Endothelial cell of umbilical vein (primary cell): ENCODE data around the gene LDLRAD3. TPM values are rescaled to one million over a fixed set of nuclear protein-coding genes. Genes with fewer than 3 reads are reported as not detected.

Source experiments
- BruUV-seq: library from RNA; stranded (reverse); fragments of 400-500 nt; replicated peaks from 2 replicates; lab custom pipeline; 2021; lab: Mats Ljungman, UMichigan
- CTCF ChIA-PET: fragments of 300-600, 350-600 bp; sonication (Branson Sonifier 250); formaldehyde crosslinking; loops from one replicate; lab custom pipeline; 2021; ENCODE audit warnings: antibody characterized with exemption, inconsistent platforms; lab: Charles Lee
- POLR2A ChIA-PET: fragments of 300-600, 350-600 bp; sonication (Branson Sonifier 250); formaldehyde crosslinking; loops from one replicate; lab custom pipeline; 2021; ENCODE audit warnings: antibody characterized with exemption, inconsistent platforms; lab: Charles Lee
- DNase-seq: peaks from one replicate; pipeline ENCODE4 v3.0.0-alpha.2; 2011; ENCODE audit warnings: low read depth, low spot score
- FAIRE-seq: peaks from 2 replicates; lab custom pipeline; 2011; peaks lifted over from hg19 to GRCh38; lab: Jason Lieb, UNC
- H2AFZ ChIP-seq: 2 replicates; pipeline ENCODE4 v1.6.0; 2012; ENCODE audit warnings: low read depth, low read length, control low read depth, inconsistent platforms
- H3K27ac ChIP-seq: 2 replicates; pipeline ENCODE4 v1.5.1; 2011; ENCODE audit warnings: low read depth, mild to moderate bottlenecking, control low read depth, low read length, moderate library complexity; ENCODE audit not compliant: insufficient read depth
- H3K27me3 ChIP-seq, 2 experiments: 2 replicates each; pipeline versions ENCODE4 v1.6.0 to v1.6.1; 2011; ENCODE audit warnings: low read length in 2 of 2, mixed read lengths in 1 of 2; ENCODE audit not compliant: control insufficient read depth in 2 of 2, insufficient read depth in 2 of 2
- H3K36me3 ChIP-seq, 2 experiments: 2 replicates in 1 of 2; 3 replicates in 1 of 2; pipeline ENCODE4 v1.5.1; 2011; ENCODE audit warnings: low read length in 2 of 2, mild to moderate bottlenecking in 1 of 2, moderate library complexity in 1 of 2; ENCODE audit not compliant: control insufficient read depth in 2 of 2, insufficient read depth in 2 of 2; ENCODE audit errors: extremely low read depth in 1 of 2
- H3K4me1 ChIP-seq: 3 replicates; pipeline ENCODE4 v1.5.1; 2011; ENCODE audit warnings: mild to moderate bottlenecking, low read length; ENCODE audit not compliant: control insufficient read depth, insufficient read depth; ENCODE audit errors: extremely low read depth
- H3K4me2 ChIP-seq: 2 replicates; pipeline ENCODE4 v1.6.1; 2011; ENCODE audit warnings: low read length, control low read depth, mixed read lengths; ENCODE audit not compliant: insufficient read depth
- H3K4me3 ChIP-seq, 3 experiments: fragments of 200-600 bp in 1 of 3; sonication (generic), shearing (Covaris generic) in 1 of 3; replicated peaks in 1 of 3; 2 replicates each; pipeline ENCODE4 v1.5.1; 2011 to 2016; ENCODE audit warnings: control low read depth in 3 of 3, low read length in 3 of 3, mild to moderate bottlenecking in 2 of 3, inconsistent platforms in 1 of 3, low read depth in 1 of 3, moderate library complexity in 1 of 3; ENCODE audit not compliant: insufficient read depth in 1 of 3
- H3K79me2 ChIP-seq: 2 replicates; pipeline ENCODE4 v1.6.0; 2012; ENCODE audit warnings: low read length, inconsistent platforms; ENCODE audit not compliant: control insufficient read depth, insufficient read depth
- H3K9ac ChIP-seq: replicated peaks from 2 replicates; pipeline ENCODE3; 2011; ENCODE audit warnings: low read length, control low read depth; ENCODE audit not compliant: insufficient read depth; ENCODE audit errors: extremely low read depth
- H3K9me1 ChIP-seq: replicated peaks from 3 replicates; pipeline ENCODE4 v1.6.0; 2011; ENCODE audit warnings: mild to moderate bottlenecking, low read length; ENCODE audit not compliant: control insufficient read depth, insufficient read depth; ENCODE audit errors: extremely low read depth
- H3K9me3 ChIP-seq: replicated peaks from 2 replicates; pipeline ENCODE4 v1.5.1; 2012; ENCODE audit warnings: low read length, inconsistent platforms; ENCODE audit not compliant: control insufficient read depth, insufficient read depth
- H4K20me1 ChIP-seq: replicated peaks from 2 replicates; pipeline ENCODE3; 2011; ENCODE audit warnings: mild to moderate bottlenecking, low read length; ENCODE audit not compliant: control insufficient read depth, insufficient read depth; ENCODE audit errors: extremely low read depth
- EZH2 ChIP-seq: IDR thresholded peaks from 2 replicates; pipeline ENCODE4 v1.6.1; 2012; ENCODE audit warnings: borderline replicate concordance, low read depth, mild to moderate bottlenecking, moderate library complexity, low read length, inconsistent platforms; ENCODE audit not compliant: severe bottlenecking
- FOS ChIP-seq: IDR thresholded peaks from 2 replicates; pipeline ENCODE4 v1.6.1; 2011; ENCODE audit warnings: mild to moderate bottlenecking, low read length, moderate library complexity, borderline replicate concordance; ENCODE audit not compliant: insufficient read depth
- GATA2 ChIP-seq: IDR thresholded peaks from 2 replicates; pipeline ENCODE4 v1.7.0; 2011; ENCODE audit warnings: low read depth, mild to moderate bottlenecking, moderate library complexity, mixed read lengths, low read length; ENCODE audit not compliant: insufficient read length, insufficient read depth
- JUN ChIP-seq: IDR thresholded peaks from 2 replicates; pipeline ENCODE4 v1.6.1; 2011; ENCODE audit warnings: borderline replicate concordance, low read depth; ENCODE audit not compliant: insufficient read length, insufficient read depth
- MYC ChIP-seq: IDR thresholded peaks from one replicate; pipeline ENCODE4 v1.6.1; 2011; ENCODE audit warnings: mild to moderate bottlenecking, low read depth, low read length
- POLR2A ChIP-seq: IDR thresholded peaks from 2 replicates; pipeline ENCODE4 v1.6.1; 2012; ENCODE audit warnings: low read depth, mild to moderate bottlenecking, control low read depth, low read length
- POLR2AphosphoS5 ChIP-seq: IDR thresholded peaks from 2 replicates; pipeline ENCODE4 v1.6.1; 2012; ENCODE audit warnings: low read depth, mild to moderate bottlenecking, control low read depth, low read length, moderate library complexity; ENCODE audit not compliant: insufficient read depth
- dilution Hi-C: fragments of 300-500 bp; cut with MboI; formaldehyde crosslinking; loops from one replicate; pipeline ENCODE4 v1.15.0; 2019; ENCODE audit warnings: low sequenced_read_pairs; ENCODE audit not compliant: extremely low pct_ligation_motif_present
- intact Hi-C: fragments of 100-400 bp; cut with micrococcal nuclease; formaldehyde crosslinking; loops from one replicate; pipeline ENCODE4 v1.10.0; 2022
- polyA plus RNA-seq, 4 experiments: library from polyadenylated mRNA; depleted of rRNA in 3 of 4; stranded (reverse) in 3 of 4; unstranded in 1 of 4; fragments of >200 nt; gene quantifications; 2 replicates each; pipeline versions ENCODE4 v1.2.1 to v1.2.3, GENCODE V29; 2011 to 2012; ENCODE audit warnings: missing spikeins in 1 of 4
- total RNA-seq: library from RNA; stranded (reverse); gene quantifications from 2 replicates; pipeline ENCODE4 v1.2.3, GENCODE V29; 2021
- TF ChIP-seq, protein P1 (sequence below): IDR thresholded peaks from 2 replicates; pipeline ENCODE4 v1.6.1; 2011; ENCODE audit not compliant: insufficient read depth, insufficient read length
- TF ChIP-seq, protein P2 (sequence below), 2 donors: IDR thresholded peaks; 1 replicate in 1 of 2; 2 replicates in 1 of 2; pipeline ENCODE4 v1.5.1; 2011; ENCODE audit warnings: low read length in 2 of 2, mild to moderate bottlenecking in 2 of 2, moderate library complexity in 2 of 2, control low read depth in 1 of 2, inconsistent platforms in 1 of 2, low read depth in 1 of 2; ENCODE audit not compliant: insufficient read depth in 1 of 2; ENCODE audit errors: extremely low read depth in 1 of 2

Gene LDLRAD3
- total and polyA plus RNA-seq, 2 donors (not counting 3 experiments of a cell fraction or from before 2014, with no cell fraction given), result 17.9 to 25.1 TPM

DNA sequence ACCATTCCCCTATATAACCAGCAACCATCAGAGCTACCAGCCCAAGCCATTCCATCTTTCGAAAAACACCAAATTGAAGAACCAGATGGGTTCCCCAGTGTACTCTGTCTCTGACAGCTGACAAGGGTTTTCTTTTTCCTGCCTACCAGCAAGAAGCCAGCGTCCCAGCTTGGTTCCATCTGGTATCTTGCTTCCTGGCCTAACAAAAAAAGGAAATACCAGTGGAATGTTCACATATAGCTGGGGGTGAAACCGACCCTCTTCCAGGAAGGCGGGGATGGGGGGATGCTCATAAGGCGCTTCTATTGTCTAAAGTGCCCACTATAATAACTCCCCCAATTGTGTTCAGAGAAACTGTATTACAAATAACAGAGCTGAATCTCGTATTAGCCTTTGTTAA is 172.3 kb downstream of the LDLRAD3 start:
- Histone ChIP-seq H3K4me3 (no peak overlapping the region), H3K9me1 (no peaks in the 10 kb centered on the region), H3K27ac (peak overlapping the region; percentile 76), H2AFZ (no peak overlapping the region), H3K36me3 (no peaks in the 10 kb centered on the region), H4K20me1 (no peaks in the 10 kb centered on the region), H3K4me1 (peaks cover 26% of the 10 kb centered on the region), H3K79me2 (no peaks in the 10 kb centered on the region), H3K27me3 (no peaks in the 10 kb centered on the region), H3K9me3 (no peaks in the 10 kb centered on the region), H3K9ac (peak overlapping the region; percentile 28), H3K4me2 (peak overlapping the region; percentile 45)
- CTCF ChIA-PET, result interaction anchor here (0.9 to 5.3 kb wide), 11 partner anchors 11 to 294 kb away, joined by 3 to 40 read pairs (median 6); no protein-coding TSS in a partner anchor
- peak; percentile 98 for FAIRE-seq
- intact Hi-C loops (loop anchor here (1.0 to 2.0 kb wide), 4 partner anchors 33 to 59 kb away; no protein-coding TSS in a partner anchor), dilution Hi-C loops (no loop called here)
- POLR2A ChIA-PET, result interaction anchor here (0.8 to 1.2 kb wide), 2 partner anchors 12 to 16 kb away, joined by 4 to 6 read pairs; no protein-coding TSS in a partner anchor
- BruUV-seq, result no TSS peak
- TF ChIP-seq MYC (no peak), POLR2A (no peak), GATA2 (no peak)
- TF ChIP-seq, protein P1, sequence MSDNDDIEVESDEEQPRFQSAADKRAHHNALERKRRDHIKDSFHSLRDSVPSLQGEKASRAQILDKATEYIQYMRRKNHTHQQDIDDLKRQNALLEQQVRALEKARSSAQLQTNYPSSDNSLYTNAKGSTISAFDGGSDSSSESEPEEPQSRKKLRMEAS, result no peak
- TF ChIP-seq, protein P2, sequence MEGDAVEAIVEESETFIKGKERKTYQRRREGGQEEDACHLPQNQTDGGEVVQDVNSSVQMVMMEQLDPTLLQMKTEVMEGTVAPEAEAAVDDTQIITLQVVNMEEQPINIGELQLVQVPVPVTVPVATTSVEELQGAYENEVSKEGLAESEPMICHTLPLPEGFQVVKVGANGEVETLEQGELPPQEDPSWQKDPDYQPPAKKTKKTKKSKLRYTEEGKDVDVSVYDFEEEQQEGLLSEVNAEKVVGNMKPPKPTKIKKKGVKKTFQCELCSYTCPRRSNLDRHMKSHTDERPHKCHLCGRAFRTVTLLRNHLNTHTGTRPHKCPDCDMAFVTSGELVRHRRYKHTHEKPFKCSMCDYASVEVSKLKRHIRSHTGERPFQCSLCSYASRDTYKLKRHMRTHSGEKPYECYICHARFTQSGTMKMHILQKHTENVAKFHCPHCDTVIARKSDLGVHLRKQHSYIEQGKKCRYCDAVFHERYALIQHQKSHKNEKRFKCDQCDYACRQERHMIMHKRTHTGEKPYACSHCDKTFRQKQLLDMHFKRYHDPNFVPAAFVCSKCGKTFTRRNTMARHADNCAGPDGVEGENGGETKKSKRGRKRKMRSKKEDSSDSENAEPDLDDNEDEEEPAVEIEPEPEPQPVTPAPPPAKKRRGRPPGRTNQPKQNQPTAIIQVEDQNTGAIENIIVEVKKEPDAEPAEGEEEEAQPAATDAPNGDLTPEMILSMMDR (IDR thresholded peaks at IDR 0.05; ENCODE audit: extremely low read depth in 1 of 2, insufficient read depth in 1 of 2, low read depth in 1 of 2, low read length in 2 of 2), result no peak
- DNase-seq, result peak; percentile 88

DNA sequence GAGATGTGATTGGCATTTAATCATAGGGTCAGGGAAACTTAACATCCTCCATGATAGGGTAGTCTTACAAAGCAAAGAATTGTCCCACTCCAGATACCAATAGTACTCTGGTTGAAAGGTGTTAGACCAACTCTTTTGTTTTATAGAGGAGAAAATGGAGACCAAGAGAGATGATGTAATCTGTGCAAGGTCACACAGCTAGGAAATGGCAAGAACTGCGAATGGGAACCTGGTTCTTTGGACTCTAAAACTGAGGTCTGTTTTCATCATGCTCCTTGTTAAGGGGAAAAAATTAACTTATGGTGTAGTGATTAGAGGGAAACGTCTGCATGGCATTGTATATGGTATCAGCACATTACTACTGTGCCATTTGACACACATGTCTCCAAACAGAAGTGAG is 174.2 kb downstream of the LDLRAD3 start:
- Histone ChIP-seq H3K9me1 (no peaks in the 10 kb centered on the region), H3K4me2 (no peak overlapping the region), H3K27me3 (no peaks in the 10 kb centered on the region), H3K9me3 (no peaks in the 10 kb centered on the region), H3K9ac (no peak overlapping the region), H3K36me3 (no peaks in the 10 kb centered on the region), H2AFZ (no peak overlapping the region), H3K4me1 (peaks cover 34% of the 10 kb centered on the region), H3K27ac (no peak overlapping the region), H3K4me3 (no peak overlapping the region), H3K79me2 (no peaks in the 10 kb centered on the region), H4K20me1 (no peaks in the 10 kb centered on the region)
- intact Hi-C loops, result no loop called here
- dilution Hi-C loops, result no loop called here
- BruUV-seq, result no TSS peak
- POLR2A ChIA-PET, result no interaction called here
- no peak for FAIRE-seq
- CTCF ChIA-PET, result interaction anchor here (1.0 to 5.3 kb wide), 3 partner anchors 10 to 296 kb away, joined by 3 to 40 read pairs (median 4); no protein-coding TSS in a partner anchor
- TF ChIP-seq, protein P2 (IDR thresholded peaks at IDR 0.05; ENCODE audit: extremely low read depth in 1 of 2, insufficient read depth in 1 of 2, low read depth in 1 of 2, low read length in 2 of 2), result no peak
- TF ChIP-seq JUN, result no peak
- no peak for TF ChIP-seq EZH2
- TF ChIP-seq POLR2AphosphoS5, result no peak
- no peak for TF ChIP-seq MYC
- TF ChIP-seq FOS, result no peak
- no peak for TF ChIP-seq GATA2
- no peak for TF ChIP-seq POLR2A
- TF ChIP-seq, protein P1, result no peak
- DNase-seq, result no peak
